ENCODE measurements around the gene HYOU1.
"Not testable (repeated sequence)": the region's sequence is repeated elsewhere in the genome, so short reads cannot be mapped to it uniquely, and the experiment has no call there.

Gene HYOU1

GRCh38 chr11:119023741-119024140 lies 33.3 kb downstream of the HYOU1 start:
- in situ Hi-C loops (cut with MboI; ENCODE audit: low sequenced_read_pairs, unreplicated experiment), result no loop called here
- no peak for TF ChIP-seq CTCF (IDR thresholded peaks at IDR 0.05; ENCODE audit: borderline replicate concordance, control extremely low read depth, extremely low read depth, insufficient read depth, missing control alignments)
- DNase-seq (ENCODE audit: low spot score), result no peak

- no peak for TF ChIP-seq CTCF (IDR thresholded peaks at IDR 0.05; ENCODE audit: borderline replicate concordance, control extremely low read depth, extremely low read depth, insufficient read depth, missing control alignments)
- in situ Hi-C loops (cut with MboI; ENCODE audit: low sequenced_read_pairs, unreplicated experiment), result no loop called here
- no peak for DNase-seq (ENCODE audit: low spot score)
Observed at GRCh38 chr11:119021631-119022030, 35.4 kb downstream of the HYOU1 start.

GRCh38 chr11:119019996-119020395 lies 37.0 kb downstream of the HYOU1 start:
- peak; percentile 12 for DNase-seq (ENCODE audit: low spot score)

GRCh38 chr11:119018074-119018938 lies 38.7 kb downstream of the HYOU1 start, which contains the start of the genes RPS25 and TRAPPC4:
Gene RPS25, minus strand, starts transcription at chr11:119018343. Its CDS starts 59 bp downstream, at chr11:119018284.
Gene TRAPPC4, plus strand, starts transcription at chr11:119018766. Its CDS starts 30 bp downstream, at chr11:119018796.
- in situ Hi-C loops (cut with MboI; ENCODE audit: low sequenced_read_pairs, unreplicated experiment), result no loop called here
- DNase-seq (ENCODE audit: low spot score), result peak; percentile 96
- TF ChIP-seq CTCF (IDR thresholded peaks at IDR 0.05; ENCODE audit: borderline replicate concordance, control extremely low read depth, extremely low read depth, insufficient read depth, missing control alignments), result no peak

More at GRCh38 chr11:119019996-119020395, 37.0 kb downstream of the HYOU1 start:
- TF ChIP-seq CTCF (IDR thresholded peaks at IDR 0.05; ENCODE audit: borderline replicate concordance, control extremely low read depth, extremely low read depth, insufficient read depth, missing control alignments), result no peak
- in situ Hi-C loops (cut with MboI; ENCODE audit: low sequenced_read_pairs, unreplicated experiment), result no loop called here

GRCh38 chr11:119017377-119017776 lies 39.6 kb downstream of the HYOU1 start:
- in situ Hi-C loops (cut with MboI; ENCODE audit: low sequenced_read_pairs, unreplicated experiment); DNase-seq (ENCODE audit: low spot score): not testable (repeated sequence)

GRCh38 chr11:119016216-119017009 lies 40.6 kb downstream of the HYOU1 start:
- DNase-seq (ENCODE audit: low spot score), result no peak
- TF ChIP-seq CTCF (IDR thresholded peaks at IDR 0.05; ENCODE audit: borderline replicate concordance, control extremely low read depth, extremely low read depth, insufficient read depth, missing control alignments), result no peak
- in situ Hi-C loops (cut with MboI; ENCODE audit: low sequenced_read_pairs, unreplicated experiment), result no loop called here
